ENCODE data around the gene COL4A3.
A peak's percentile ranks its signal among the peaks of the same experiment; 100 is the strongest.
"Not testable (repeated sequence)": the region's sequence is repeated elsewhere in the genome, so short reads cannot be mapped to it uniquely, and the experiment has no call there.

The COL4A3 gene

DNA sequence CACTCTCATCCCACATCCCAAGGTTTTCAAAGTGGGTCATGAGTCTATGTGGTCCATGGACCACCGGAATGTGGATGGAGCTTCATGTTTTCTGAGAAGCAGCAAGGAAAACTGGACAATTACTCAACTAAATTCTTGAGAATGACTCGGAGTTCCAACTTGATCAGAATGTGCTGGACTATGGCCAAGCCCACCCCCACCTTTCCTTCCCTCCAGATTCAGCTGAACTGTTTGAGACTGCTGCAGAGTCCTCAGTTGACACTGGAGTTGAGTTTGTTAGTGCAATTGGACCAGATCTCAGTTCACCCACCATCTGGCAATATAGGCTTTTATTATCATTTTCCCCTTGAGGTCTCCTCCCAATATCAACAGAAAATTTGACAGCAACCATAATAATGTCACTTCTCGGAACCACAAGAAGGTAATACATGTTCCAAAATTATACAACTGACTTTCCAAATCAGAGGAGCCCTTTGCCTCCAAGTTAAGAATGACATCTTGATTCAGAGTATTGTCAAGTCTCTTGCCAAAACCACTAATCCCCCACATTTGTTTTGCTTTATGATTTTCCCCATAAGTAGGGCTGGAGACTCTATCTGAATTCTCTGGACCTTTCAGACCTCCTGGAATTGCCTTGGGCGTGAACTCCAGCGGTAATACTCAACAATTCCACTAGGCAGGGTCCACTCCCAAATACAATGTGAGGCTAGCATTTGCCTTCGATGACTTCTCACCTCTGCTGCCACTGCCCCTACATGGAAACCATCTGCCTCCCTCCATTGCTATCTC lies 9.2 kb upstream of the COL4A3 start:
- no peaks in the 10 kb centered on the region for H3K9me3 ChIP-seq (ENCODE audit: control insufficient read depth in 2 of 2, low read length in 2 of 2)

DNA sequence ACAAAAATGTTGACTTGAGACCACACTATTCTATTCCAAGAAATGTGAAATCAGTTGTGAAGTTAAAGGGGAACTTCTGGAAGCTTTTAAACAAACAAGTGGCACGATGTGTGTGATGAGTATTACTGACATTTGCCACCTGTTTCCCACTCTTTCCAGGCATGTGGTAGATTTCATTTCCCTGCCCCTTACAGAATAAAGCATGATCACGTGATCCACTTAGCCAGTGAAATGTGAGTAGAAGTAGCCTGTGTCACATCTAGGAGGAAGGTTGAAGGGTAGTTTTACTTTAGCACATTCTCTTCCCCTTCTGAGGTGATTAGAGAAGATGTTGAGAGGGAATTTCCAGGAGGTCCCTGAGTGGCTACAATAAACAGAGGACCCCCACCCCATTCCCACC lies 4.3 kb upstream of the COL4A3 start:
- peaks cover 0 to 36% of the 10 kb centered on the region in 2 donors for H3K27me3 ChIP-seq (ENCODE audit: control insufficient read depth in 1 of 2, insufficient read depth in 2 of 2, low read length in 2 of 2)
- no peak overlapping the region for H3K27ac ChIP-seq (ENCODE audit: low read length)
- H3K36me3 ChIP-seq (ENCODE audit: control insufficient read depth in 2 of 2, insufficient read depth in 2 of 2, low read length in 2 of 2): no peaks in the 10 kb centered on the region
- H3K4me1 ChIP-seq (ENCODE audit: control insufficient read depth, insufficient read depth, low read length): peaks cover 7% of the 10 kb centered on the region
- no peak overlapping the region for H3K4me3 ChIP-seq (ENCODE audit: low read length in 2 of 2)
- no peaks in the 10 kb centered on the region for H3K9me3 ChIP-seq (ENCODE audit: control insufficient read depth in 2 of 2, low read length in 2 of 2)
- no peak overlapping the region for H3K9ac ChIP-seq (ENCODE audit: low read length in 2 of 2)

More for the DNA sequence above, 9.2 kb upstream of the COL4A3 start:
- Histone ChIP-seq H3K27ac (ENCODE audit: low read length) (no peak overlapping the region), H3K9ac (ENCODE audit: low read length in 2 of 2) (no peak overlapping the region), H3K4me3 (ENCODE audit: low read length in 2 of 2) (no peak overlapping the region), H3K27me3 (ENCODE audit: control insufficient read depth in 1 of 2, insufficient read depth in 2 of 2, low read length in 2 of 2) (peaks cover 0 to 2% of the 10 kb centered on the region in 2 donors), H3K4me1 (ENCODE audit: control insufficient read depth, insufficient read depth, low read length) (no peaks in the 10 kb centered on the region), H3K36me3 (ENCODE audit: control insufficient read depth in 2 of 2, insufficient read depth in 2 of 2, low read length in 2 of 2) (no peaks in the 10 kb centered on the region)

- H3K4me1 ChIP-seq (ENCODE audit: control insufficient read depth, insufficient read depth, low read length): peaks cover 7% of the 10 kb centered on the region
- H3K27ac ChIP-seq (ENCODE audit: low read length): no peak overlapping the region
- no peak overlapping the region for H3K4me3 ChIP-seq (ENCODE audit: low read length in 2 of 2)
- peaks cover under 1 to 3% of the 10 kb centered on the region in 2 donors for H3K9me3 ChIP-seq (ENCODE audit: control insufficient read depth in 2 of 2, low read length in 2 of 2)
- no peaks in the 10 kb centered on the region for H3K36me3 ChIP-seq (ENCODE audit: control insufficient read depth in 2 of 2, insufficient read depth in 2 of 2, low read length in 2 of 2)
- no peak overlapping the region for H3K9ac ChIP-seq (ENCODE audit: low read length in 2 of 2)
- peaks cover 0 to 40% of the 10 kb centered on the region in 2 donors for H3K27me3 ChIP-seq (ENCODE audit: control insufficient read depth in 1 of 2, insufficient read depth in 2 of 2, low read length in 2 of 2)
These were observed 2.5 kb upstream of the COL4A3 start for GRCh38 chr2:227161947-227162346.

DNA sequence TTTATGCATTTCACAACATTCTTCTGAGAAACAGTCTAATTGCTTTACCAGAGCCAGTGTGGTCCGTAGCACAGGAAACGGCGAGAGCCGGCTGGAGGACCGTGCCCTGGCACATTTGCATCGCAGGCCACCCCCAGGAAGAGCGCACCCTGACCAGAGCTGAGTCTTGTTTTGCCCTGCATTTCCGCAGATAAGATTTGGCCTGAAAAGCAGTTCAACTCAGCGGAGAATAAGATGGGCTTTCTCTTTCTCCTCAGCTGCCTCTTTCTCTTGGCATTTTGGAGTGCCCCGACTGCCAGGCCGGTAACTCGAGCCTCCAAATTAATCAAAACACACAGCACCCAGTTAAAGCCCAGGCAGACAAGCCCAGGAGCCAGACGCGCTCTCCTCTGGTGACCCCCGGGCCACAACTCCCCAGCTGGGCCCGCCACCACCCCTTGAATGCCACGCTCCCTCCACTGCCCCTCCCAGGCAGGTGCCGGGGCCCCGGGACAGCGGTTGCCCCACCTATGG lies 883 bp upstream of the COL4A3 start:
- Histone ChIP-seq H3K4me3 (ENCODE audit: low read length in 2 of 2) (peak overlapping the region; percentile 50 to 61), H3K36me3 (ENCODE audit: control insufficient read depth in 2 of 2, insufficient read depth in 2 of 2, low read length in 2 of 2) (no peaks in the 10 kb centered on the region), H3K4me1 (ENCODE audit: control insufficient read depth, insufficient read depth, low read length) (peaks cover 7% of the 10 kb centered on the region), H3K9me3 (ENCODE audit: control insufficient read depth in 2 of 2, low read length in 2 of 2) (peaks cover 3 to 4% of the 10 kb centered on the region in 2 donors), H3K27ac (ENCODE audit: low read length) (no peak overlapping the region), H3K9ac (ENCODE audit: low read length in 2 of 2) (peak overlapping the region in 1 of 2 donors; percentile 16), H3K27me3 (ENCODE audit: control insufficient read depth in 1 of 2, insufficient read depth in 2 of 2, low read length in 2 of 2) (peaks cover 0 to 42% of the 10 kb centered on the region in 2 donors)

GRCh38 chr2:227164763-227165291 lies 403 bp downstream of the COL4A3 start:
- no peak overlapping the region for H3K27ac ChIP-seq (ENCODE audit: low read length)
- H3K27me3 ChIP-seq (ENCODE audit: control insufficient read depth in 1 of 2, insufficient read depth in 2 of 2, low read length in 2 of 2): peaks cover 0 to 42% of the 10 kb centered on the region in 2 donors
- H3K4me3 ChIP-seq (ENCODE audit: low read length in 2 of 2): peak overlapping the region; percentile 25 to 61
- no peaks in the 10 kb centered on the region for H3K36me3 ChIP-seq (ENCODE audit: control insufficient read depth in 2 of 2, insufficient read depth in 2 of 2, low read length in 2 of 2)
- peaks cover 3 to 4% of the 10 kb centered on the region in 2 donors for H3K9me3 ChIP-seq (ENCODE audit: control insufficient read depth in 2 of 2, low read length in 2 of 2)
- no peak overlapping the region for H3K9ac ChIP-seq (ENCODE audit: low read length in 2 of 2)
- H3K4me1 ChIP-seq (ENCODE audit: control insufficient read depth, insufficient read depth, low read length): peaks cover 7% of the 10 kb centered on the region

DNA sequence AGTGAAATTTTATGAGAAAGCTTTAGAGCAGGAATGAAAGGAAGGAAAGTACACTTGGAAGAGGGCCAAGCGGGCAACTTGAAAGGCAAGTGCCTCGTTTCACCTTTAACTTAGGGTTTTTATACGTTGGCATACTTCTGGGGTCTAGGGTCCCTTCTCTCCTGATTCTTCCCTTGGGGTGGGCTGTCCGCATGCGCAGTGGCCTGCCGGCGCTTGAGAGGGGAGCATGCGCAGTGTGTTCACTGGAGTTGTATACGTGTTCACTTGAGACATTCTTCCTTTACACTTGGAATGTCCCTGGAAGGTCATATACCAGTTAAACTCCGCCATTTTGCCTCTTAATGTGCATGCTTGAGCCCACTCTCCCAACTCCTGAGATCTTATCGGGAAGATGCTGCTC lies 7.4 kb downstream of the COL4A3 start:
- not testable (repeated sequence) for H3K27me3 ChIP-seq (ENCODE audit: control insufficient read depth in 1 of 2, insufficient read depth in 2 of 2, low read length in 2 of 2); H3K4me1 ChIP-seq (ENCODE audit: control insufficient read depth, insufficient read depth, low read length); H3K27ac ChIP-seq (ENCODE audit: low read length); H3K4me3 ChIP-seq (ENCODE audit: low read length in 2 of 2); H3K36me3 ChIP-seq (ENCODE audit: control insufficient read depth in 2 of 2, insufficient read depth in 2 of 2, low read length in 2 of 2); H3K9ac ChIP-seq (ENCODE audit: low read length in 2 of 2); H3K9me3 ChIP-seq (ENCODE audit: control insufficient read depth in 2 of 2, low read length in 2 of 2)

GRCh38 chr2:227177592-227178336 lies 13.3 kb downstream of the COL4A3 start:
- Histone ChIP-seq H3K4me3 (ENCODE audit: low read length in 2 of 2) (no peak overlapping the region), H3K9ac (ENCODE audit: low read length in 2 of 2) (no peak overlapping the region), H3K36me3 (ENCODE audit: control insufficient read depth in 2 of 2, insufficient read depth in 2 of 2, low read length in 2 of 2) (no peaks in the 10 kb centered on the region), H3K9me3 (ENCODE audit: control insufficient read depth in 2 of 2, low read length in 2 of 2) (no peaks in the 10 kb centered on the region), H3K27ac (ENCODE audit: low read length) (no peak overlapping the region), H3K4me1 (ENCODE audit: control insufficient read depth, insufficient read depth, low read length) (no peaks in the 10 kb centered on the region), H3K27me3 (ENCODE audit: control insufficient read depth in 1 of 2, insufficient read depth in 2 of 2, low read length in 2 of 2) (no peaks in the 10 kb centered on the region)

GRCh38 chr2:227179988-227180685 lies 15.7 kb downstream of the COL4A3 start:
- Histone ChIP-seq H3K4me1 (ENCODE audit: control insufficient read depth, insufficient read depth, low read length) (no peaks in the 10 kb centered on the region), H3K36me3 (ENCODE audit: control insufficient read depth in 2 of 2, insufficient read depth in 2 of 2, low read length in 2 of 2) (no peaks in the 10 kb centered on the region), H3K4me3 (ENCODE audit: low read length in 2 of 2) (no peak overlapping the region), H3K27me3 (ENCODE audit: control insufficient read depth in 1 of 2, insufficient read depth in 2 of 2, low read length in 2 of 2) (no peaks in the 10 kb centered on the region), H3K9me3 (ENCODE audit: control insufficient read depth in 2 of 2, low read length in 2 of 2) (no peaks in the 10 kb centered on the region), H3K27ac (ENCODE audit: low read length) (no peak overlapping the region), H3K9ac (ENCODE audit: low read length in 2 of 2) (no peak overlapping the region)

GRCh38 chr2:227180770-227181169 lies 16.3 kb downstream of the COL4A3 start:
- Histone ChIP-seq H3K9me3 (ENCODE audit: control insufficient read depth in 2 of 2, low read length in 2 of 2) (no peaks in the 10 kb centered on the region), H3K27ac (ENCODE audit: low read length) (no peak overlapping the region), H3K36me3 (ENCODE audit: control insufficient read depth in 2 of 2, insufficient read depth in 2 of 2, low read length in 2 of 2) (no peaks in the 10 kb centered on the region), H3K27me3 (ENCODE audit: control insufficient read depth in 1 of 2, insufficient read depth in 2 of 2, low read length in 2 of 2) (no peaks in the 10 kb centered on the region), H3K4me3 (ENCODE audit: low read length in 2 of 2) (no peak overlapping the region), H3K9ac (ENCODE audit: low read length in 2 of 2) (no peak overlapping the region), H3K4me1 (ENCODE audit: control insufficient read depth, insufficient read depth, low read length) (no peaks in the 10 kb centered on the region)

DNA sequence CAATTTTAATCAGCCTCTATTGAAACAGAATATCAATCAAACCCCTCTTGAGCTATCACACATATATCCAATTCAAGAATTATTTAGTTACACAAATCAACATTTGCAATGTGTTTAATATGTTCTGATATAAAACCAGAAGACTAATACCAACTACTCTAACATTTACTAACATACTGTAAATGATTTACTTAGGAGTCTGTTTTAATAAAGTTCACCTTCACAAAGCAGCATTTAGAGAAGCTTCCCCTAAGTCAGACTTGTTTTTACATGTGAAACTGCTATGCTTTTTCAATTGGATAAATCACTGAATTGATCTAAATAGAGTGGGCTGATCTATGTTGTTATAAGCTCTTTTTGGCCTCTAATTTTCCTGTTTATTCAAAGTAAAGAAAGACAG lies 18.3 kb downstream of the COL4A3 start:
- H3K4me3 ChIP-seq (ENCODE audit: low read length in 2 of 2): no peak overlapping the region
- H3K4me1 ChIP-seq (ENCODE audit: control insufficient read depth, insufficient read depth, low read length): no peaks in the 10 kb centered on the region
- no peaks in the 10 kb centered on the region for H3K36me3 ChIP-seq (ENCODE audit: control insufficient read depth in 2 of 2, insufficient read depth in 2 of 2, low read length in 2 of 2)
- no peak overlapping the region for H3K27ac ChIP-seq (ENCODE audit: low read length)
- H3K9ac ChIP-seq (ENCODE audit: low read length in 2 of 2): no peak overlapping the region
- H3K9me3 ChIP-seq (ENCODE audit: control insufficient read depth in 2 of 2, low read length in 2 of 2): no peaks in the 10 kb centered on the region
- no peaks in the 10 kb centered on the region for H3K27me3 ChIP-seq (ENCODE audit: control insufficient read depth in 1 of 2, insufficient read depth in 2 of 2, low read length in 2 of 2)

Measured in stomach smooth muscle (tissue), 2 donors.